Uterus (tissue), 2 donors: ENCODE data around the gene ST3GAL5.
A peak's percentile ranks its signal among the peaks of the same experiment; 100 is the strongest.

Source experiments
- POLR2A ChIP-seq, 2 donors: fragments of 450-650 bp; IDR thresholded peaks; one replicate each; pipeline ENCODE4 v1.6.1; 2016; ENCODE audit warnings: antibody characterized with exemption in 2 of 2, mild to moderate bottlenecking in 1 of 2, moderate library complexity in 1 of 2
- TF ChIP-seq, protein P1 (sequence below), 4 experiments: fragments of 200-600 bp in 2 of 4; fragments of 450-650 bp in 2 of 4; sonication (generic) in 2 of 4; IDR thresholded peaks; one replicate each; pipeline ENCODE4 v1.5.1; 2016 to 2019; ENCODE audit warnings: antibody characterized with exemption in 4 of 4, mild to moderate bottlenecking in 2 of 4, moderate library complexity in 1 of 4

- TF ChIP-seq, protein P1, sequence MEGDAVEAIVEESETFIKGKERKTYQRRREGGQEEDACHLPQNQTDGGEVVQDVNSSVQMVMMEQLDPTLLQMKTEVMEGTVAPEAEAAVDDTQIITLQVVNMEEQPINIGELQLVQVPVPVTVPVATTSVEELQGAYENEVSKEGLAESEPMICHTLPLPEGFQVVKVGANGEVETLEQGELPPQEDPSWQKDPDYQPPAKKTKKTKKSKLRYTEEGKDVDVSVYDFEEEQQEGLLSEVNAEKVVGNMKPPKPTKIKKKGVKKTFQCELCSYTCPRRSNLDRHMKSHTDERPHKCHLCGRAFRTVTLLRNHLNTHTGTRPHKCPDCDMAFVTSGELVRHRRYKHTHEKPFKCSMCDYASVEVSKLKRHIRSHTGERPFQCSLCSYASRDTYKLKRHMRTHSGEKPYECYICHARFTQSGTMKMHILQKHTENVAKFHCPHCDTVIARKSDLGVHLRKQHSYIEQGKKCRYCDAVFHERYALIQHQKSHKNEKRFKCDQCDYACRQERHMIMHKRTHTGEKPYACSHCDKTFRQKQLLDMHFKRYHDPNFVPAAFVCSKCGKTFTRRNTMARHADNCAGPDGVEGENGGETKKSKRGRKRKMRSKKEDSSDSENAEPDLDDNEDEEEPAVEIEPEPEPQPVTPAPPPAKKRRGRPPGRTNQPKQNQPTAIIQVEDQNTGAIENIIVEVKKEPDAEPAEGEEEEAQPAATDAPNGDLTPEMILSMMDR (IDR thresholded peaks at IDR 0.05), result peak; percentile 47 to 66 (median 62)
- no peak for TF ChIP-seq POLR2A (IDR thresholded peaks at IDR 0.05)
Observed at GRCh38 chr2:85797921-85798320, 90.9 kb downstream of the ST3GAL5 start.
